NCI-H1930 (cell line): ENCODE data around the gene FZD8.
"Not testable (repeated sequence)": the region's sequence is repeated elsewhere in the genome, so short reads cannot be mapped to it uniquely, and the experiment has no call there.

ENCODE experiments used
- DNase-seq, 2 experiments: peaks; one replicate each; lab custom pipeline; 2025; lab: John Stamatoyannopoulos, UW

The FZD8 gene, protein sequence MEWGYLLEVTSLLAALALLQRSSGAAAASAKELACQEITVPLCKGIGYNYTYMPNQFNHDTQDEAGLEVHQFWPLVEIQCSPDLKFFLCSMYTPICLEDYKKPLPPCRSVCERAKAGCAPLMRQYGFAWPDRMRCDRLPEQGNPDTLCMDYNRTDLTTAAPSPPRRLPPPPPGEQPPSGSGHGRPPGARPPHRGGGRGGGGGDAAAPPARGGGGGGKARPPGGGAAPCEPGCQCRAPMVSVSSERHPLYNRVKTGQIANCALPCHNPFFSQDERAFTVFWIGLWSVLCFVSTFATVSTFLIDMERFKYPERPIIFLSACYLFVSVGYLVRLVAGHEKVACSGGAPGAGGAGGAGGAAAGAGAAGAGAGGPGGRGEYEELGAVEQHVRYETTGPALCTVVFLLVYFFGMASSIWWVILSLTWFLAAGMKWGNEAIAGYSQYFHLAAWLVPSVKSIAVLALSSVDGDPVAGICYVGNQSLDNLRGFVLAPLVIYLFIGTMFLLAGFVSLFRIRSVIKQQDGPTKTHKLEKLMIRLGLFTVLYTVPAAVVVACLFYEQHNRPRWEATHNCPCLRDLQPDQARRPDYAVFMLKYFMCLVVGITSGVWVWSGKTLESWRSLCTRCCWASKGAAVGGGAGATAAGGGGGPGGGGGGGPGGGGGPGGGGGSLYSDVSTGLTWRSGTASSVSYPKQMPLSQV

GRCh38 chr10:35642035-35642792 is at the start of gene FZD8:
Gene FZD8 (minus strand): TSS chr10:35642296. CDS start chr10:35641429, 867 bp downstream.
- DNase-seq: peak; percentile 31 to 59

DNA sequence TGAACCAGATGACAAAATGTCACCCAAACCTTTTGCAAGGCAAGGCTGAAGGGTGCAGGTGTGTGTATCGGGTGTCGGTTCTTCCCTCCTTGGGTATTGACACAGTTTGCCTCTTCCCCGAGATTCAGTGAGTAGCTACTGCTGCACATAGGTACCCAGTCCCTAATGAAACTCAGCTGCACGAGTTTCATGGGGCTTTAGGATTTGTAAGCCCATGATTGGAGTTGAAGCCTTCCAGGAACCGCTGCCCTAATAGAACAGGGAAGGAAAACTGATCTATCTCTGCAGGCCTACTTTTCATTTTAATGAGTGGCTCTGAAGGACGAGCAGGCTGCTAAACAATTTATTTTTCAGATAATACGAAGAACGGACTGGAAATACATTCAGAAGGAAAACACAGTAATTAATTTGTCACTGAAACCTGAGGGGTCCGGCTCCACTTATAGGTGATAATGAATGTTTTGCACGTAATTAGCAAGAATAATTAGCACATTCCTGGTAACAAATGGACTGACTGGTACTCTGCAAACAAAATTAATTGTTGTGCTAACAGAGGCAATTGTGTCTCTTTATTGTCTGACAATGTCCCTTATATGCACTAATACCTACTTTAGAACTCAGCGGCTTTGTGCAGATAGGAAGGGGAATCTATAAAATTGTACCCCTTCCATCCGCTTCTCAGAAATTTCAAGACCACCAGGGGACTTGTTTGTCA is 49.6 kb upstream of the FZD8 start:
- DNase-seq: no peak

- peak; percentile 29 to 37 for DNase-seq
Observed at GRCh38 chr10:35690534-35690933, 48.4 kb upstream of the FZD8 start.

DNA sequence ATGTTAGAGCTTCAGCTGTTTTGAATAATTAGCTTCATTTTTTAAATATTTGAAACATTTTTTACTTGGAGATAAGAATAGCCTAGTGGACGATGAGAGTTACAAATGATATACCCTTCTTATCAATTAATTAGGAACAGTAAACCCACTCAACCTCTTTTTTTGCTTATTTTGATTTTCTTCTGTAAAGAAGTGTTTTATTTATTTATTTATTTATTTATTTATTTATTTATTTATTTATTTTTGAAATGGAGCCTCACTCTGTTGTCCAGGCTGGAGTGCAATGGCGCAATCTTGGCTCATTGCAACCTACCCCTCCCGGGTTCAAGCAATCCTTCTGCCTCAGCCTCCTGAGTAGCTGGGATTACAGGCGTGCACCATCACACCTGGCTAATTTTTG is 43.8 kb upstream of the FZD8 start:
- DNase-seq: not testable (repeated sequence)

DNA sequence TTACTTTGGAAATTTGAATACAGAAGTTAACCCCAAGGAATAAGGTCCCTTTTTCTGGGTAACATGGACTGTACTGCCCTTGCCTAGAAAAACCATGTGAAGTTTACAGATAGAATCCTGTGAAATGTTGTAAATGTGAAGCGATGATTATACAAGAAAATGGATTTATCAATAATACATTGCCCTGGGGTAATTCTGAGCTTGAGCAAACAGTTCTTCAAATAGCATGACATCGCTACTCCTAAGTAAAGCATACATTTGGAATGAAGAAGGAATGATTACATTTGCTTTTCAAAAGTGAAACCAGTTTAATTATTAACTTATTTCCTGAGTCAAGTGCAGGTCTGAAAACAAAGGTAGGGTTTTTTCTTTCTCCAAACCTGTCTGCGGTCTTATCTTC is 43.3 kb upstream of the FZD8 start:
- no peak for DNase-seq

- no peak for DNase-seq
Observed at GRCh38 chr10:35684586-35684985, 42.5 kb upstream of the FZD8 start.

- DNase-seq: no peak
Observed at GRCh38 chr10:35675846-35676245, 33.8 kb upstream of the FZD8 start.

DNA sequence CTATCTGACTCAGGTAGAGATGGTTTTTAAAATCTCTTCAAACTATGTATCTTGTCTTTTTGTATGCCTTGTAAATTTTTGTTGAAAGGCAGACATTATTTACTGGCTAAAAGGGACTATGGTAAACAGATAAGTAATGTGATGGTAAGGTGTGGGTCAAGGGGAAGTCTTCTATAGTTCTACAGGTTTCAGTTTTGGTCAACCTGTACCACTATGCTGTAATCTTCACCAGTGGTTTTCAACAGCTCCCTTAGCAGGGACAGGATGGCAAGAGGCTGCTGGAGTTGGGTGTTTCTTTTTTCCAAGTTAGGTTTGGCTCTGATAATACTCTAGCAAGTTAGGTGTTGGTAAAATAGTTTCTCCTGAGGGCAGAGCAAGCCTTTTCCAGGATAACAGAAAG is 32.7 kb upstream of the FZD8 start:
- DNase-seq: no peak

DNA sequence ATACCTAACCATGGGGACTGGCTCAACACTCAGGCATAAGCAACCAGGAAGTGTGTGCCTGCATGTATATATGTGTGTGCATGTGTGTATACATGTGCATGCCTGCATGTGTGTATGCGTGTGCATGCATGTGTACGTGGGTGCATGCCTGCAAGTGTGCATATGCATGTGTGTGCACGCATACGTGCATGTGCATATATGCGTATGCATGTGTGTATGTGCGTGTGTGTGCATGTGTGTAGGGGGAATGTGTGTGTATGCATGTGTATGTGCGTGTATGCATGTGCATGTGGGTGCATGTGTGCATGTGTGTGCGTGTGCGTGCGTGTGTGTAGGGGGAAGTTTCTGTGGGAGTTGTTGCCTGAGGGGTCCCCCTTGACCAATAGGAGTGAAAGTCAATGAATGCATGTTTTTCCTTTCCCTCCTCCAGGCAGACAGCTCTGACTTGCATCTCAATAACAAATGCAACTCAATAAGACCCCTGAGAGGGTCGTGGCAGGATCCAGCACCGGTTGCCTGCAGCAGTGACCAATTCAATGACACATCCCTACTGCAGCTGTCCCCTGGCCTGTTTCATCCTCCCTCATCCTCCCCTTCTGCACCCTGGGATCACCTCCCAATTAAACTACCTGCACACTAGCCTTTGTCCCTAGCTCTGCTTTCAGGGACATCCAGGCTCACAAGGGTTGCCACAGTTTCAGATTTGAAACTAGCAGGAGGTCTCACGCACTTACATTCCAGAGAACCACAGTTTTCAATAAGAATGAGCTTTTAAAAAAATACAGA is 27.0 kb upstream of the FZD8 start:
- no peak for DNase-seq

DNA sequence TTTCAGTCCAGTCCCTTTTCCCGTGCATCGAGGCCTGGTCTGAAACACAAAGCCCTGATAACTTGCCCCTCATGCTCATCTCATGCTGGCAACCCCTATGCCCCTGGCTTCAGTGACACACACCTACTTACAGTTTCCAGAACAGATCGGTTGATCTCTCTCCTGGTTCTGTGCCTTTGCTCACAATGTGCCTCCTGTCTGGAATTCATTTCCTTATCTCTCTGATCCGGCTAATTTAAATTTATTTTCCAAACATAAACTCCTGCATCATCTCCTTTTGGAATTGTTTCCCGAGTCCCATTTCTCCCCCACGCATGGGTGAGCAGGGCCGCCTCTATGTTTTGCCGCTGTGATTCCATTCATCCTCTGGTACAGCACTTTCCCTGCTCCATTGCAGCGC is 25.9 kb upstream of the FZD8 start:
- no peak for DNase-seq

GRCh38 chr10:35667270-35667889 is 25.3 kb upstream of the FZD8 start:
- no peak for DNase-seq

DNA sequence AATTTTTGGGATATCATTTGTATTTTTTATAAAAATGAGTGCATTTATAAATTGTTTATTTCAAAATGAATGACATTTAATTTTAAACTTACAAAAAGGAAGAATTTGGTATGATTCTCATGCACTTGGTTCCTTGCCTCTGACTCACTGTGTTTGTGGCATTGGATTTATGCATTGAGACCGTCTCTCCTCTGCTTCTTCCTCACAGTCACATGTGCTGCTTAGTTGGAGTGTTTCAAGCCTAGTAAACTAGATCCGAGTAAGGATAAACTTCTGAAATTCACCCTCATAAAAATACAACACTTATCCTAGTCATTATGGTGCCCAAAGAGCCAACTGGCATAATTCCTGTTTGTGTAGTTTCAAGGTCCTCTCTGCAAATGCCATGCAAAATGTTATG is 19.1 kb upstream of the FZD8 start:
- DNase-seq: no peak

DNA sequence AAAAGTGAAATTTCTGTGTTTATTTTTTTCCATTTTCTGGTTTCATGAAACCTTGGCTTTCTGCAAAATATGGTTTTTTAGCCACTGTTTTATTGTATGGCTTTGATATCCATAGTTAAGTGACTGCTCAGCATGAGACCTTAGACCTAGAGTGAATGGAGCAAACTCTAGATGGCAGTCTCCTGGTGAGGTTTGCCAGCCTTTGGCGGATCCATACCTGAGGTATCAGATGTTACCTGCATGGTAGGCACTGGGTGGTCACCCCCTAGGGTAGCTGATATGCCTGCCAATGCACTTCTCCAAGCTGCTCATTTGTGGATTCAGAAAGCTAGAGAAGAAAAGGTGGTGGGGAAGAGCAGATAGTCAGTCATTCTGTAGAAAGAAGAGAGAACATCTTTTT is 17.4 kb upstream of the FZD8 start:
- DNase-seq: no peak

- DNase-seq: no peak
Observed at GRCh38 chr10:35657621-35658020, 15.5 kb upstream of the FZD8 start.

DNA sequence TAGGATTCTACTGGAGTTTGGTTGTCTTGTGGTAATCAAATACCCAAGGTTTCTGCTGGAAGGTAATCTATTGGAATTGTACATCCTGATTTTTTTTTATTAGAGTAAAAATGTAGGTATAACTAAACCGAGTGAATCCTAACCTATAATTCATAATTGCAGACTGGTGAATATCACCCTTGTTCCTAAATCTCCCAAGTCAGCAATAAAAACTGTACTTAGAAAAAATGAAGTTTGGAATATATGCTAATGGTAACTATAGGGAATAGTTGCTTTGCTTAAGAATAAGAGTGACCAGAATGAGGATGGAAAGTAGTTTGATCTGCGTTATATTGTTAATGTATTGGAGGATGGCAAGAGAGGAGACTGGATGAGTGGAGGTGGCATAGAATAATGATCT is 10.7 kb upstream of the FZD8 start:
- DNase-seq: no peak

- no peak for DNase-seq
Observed at GRCh38 chr10:35650894-35651293, 8.8 kb upstream of the FZD8 start.

- DNase-seq: no peak
Observed at GRCh38 chr10:35644050-35644950, 2.2 kb upstream of the FZD8 start.

DNA sequence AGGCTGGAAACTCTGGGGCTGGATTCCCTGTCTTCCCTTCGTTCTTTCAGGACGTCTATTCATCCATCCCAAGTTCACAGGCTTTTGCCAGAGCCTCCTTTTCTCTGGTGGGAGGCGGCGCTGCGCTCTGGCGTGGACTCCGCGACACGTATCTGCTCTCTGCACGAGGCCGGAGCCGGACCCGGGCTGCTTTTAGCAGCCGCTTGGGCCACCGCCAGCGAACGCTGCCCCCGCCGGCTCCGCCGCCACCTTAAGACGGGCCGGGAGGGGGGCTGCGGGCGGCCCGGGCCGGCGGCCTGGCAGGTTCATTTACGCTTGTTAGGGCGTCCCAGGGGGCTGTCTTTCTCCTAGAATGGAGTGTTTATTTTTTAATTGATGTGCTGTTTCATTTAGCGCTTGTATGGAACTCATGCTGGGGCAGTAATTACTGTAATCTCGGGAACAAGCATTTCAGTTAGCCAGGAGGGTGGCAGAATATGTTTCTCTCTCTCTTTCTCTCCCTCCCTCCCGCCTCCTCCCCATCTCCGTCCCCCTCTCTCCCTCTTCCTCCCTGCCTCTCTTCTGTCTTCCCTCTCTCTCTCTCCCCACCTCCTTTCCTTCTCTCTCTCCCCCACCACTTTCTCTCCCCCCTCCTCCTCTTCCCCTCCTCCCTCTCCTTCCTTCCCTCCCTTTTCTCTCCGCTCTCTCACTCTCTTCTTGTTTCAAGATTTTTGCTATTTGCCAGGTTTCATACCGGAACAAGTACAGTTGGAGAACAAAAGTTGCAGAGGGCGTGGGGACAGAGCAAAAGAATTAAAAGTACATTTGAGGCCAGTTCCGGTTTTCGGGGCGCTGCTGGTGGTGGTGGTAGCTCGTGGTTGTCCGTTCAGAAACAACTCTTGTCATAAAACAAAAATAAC is 1.3 kb upstream of the FZD8 start:
- DNase-seq: peak; percentile 1 to 11

DNA sequence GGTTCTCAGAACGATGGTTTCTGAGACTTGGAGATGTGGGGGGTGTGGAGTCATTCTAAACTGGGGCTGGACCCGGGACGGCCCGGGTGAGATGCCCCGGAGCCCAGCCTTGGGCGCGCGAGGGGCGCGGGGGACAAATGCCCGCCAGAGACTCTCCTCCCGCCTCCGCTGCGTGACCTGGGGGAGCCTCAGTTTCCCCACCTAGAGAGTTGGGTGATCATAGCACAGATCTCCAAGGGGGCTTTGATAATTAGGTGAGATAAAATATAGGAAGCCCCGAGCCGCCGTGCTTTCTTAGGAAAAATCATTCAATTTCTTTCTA is 658 bp upstream of the FZD8 start:
- no peak for DNase-seq
